K562 (cell line): Measurements from ENCODE around the gene MCIDAS. TPM values are rescaled to one million over a fixed set of nuclear protein-coding genes. Genes with fewer than 3 reads are reported as not detected.

Experiments
- ARID4B ChIP-seq: sonication (generic); formaldehyde crosslinking; IDR thresholded peaks from 2 replicates; pipeline ENCODE4 v1.8.0; 2022; ENCODE audit warnings: mild to moderate bottlenecking, missing genetic modification reagents
- BCOR ChIP-seq: fragments of 450-650 bp; IDR thresholded peaks from 2 replicates; pipeline ENCODE4 v1.6.1; 2016
- E2F1 ChIP-seq: sonication (generic); formaldehyde crosslinking; IDR thresholded peaks from 2 replicates; pipeline ENCODE4 v1.8.1; 2023; ENCODE audit warnings: mild to moderate bottlenecking, missing genetic modification reagents, moderate library complexity
- HCFC1 ChIP-seq: IDR thresholded peaks from 2 replicates; pipeline ENCODE4 v1.6.1; 2012; ENCODE audit warnings: low read depth, low read length, improper control_type of control experiment
- HNRNPL ChIP-seq: fragments of 200-400 bp; formaldehyde crosslinking; IDR thresholded peaks from 2 replicates; pipeline ENCODE4 v1.6.1; 2017; ENCODE audit warnings: low read depth, mild to moderate bottlenecking, low read length
- JUND ChIP-seq, 2 experiments: IDR thresholded peaks; 2 replicates in 1 of 2; 3 replicates in 1 of 2; pipeline ENCODE4 v1.6.1; 2011; ENCODE audit warnings: borderline replicate concordance in 2 of 2, low read depth in 2 of 2, low read length in 2 of 2, improper control_type of control experiment in 1 of 2, missing biosample characterization in 1 of 2, missing genetic modification characterization in 1 of 2, missing genetic modification reagents in 1 of 2
- MAZ ChIP-seq, 2 experiments: fragments of 450-650 bp in 1 of 2; sonication (generic) in 1 of 2; formaldehyde crosslinking; IDR thresholded peaks in 1 of 2; conservative IDR thresholded peaks in 1 of 2; 2 replicates each; pipeline versions ENCODE4 v1.4.0 to v1.5.0; 2020; ENCODE audit warnings: mild to moderate bottlenecking in 1 of 2, missing genetic modification reagents in 1 of 2
- MLX ChIP-seq, 2 experiments: fragments of 450-650 bp in 1 of 2; sonication (generic) in 1 of 2; formaldehyde crosslinking; conservative IDR thresholded peaks; 2 replicates each; pipeline versions ENCODE4 v1.4.0 to v1.8.1; 2020 to 2022; ENCODE audit warnings: mild to moderate bottlenecking in 1 of 2, missing genetic modification reagents in 1 of 2
- PHTF2 ChIP-seq: fragments of 250-450 bp; sonication (Bioruptor Pico); IDR thresholded peaks from 2 replicates; pipeline ENCODE4 v1.5.0; 2021; ENCODE audit warnings: mild to moderate bottlenecking
- PYGO2 ChIP-seq: fragments of 450-650 bp; IDR thresholded peaks from 2 replicates; pipeline ENCODE4 v1.6.1; 2016; ENCODE audit warnings: mild to moderate bottlenecking, missing genetic modification characterization, moderate library complexity, missing compliant biosample characterization
- RBFOX2 ChIP-seq: fragments of 200-400 bp; formaldehyde crosslinking; IDR thresholded peaks from 2 replicates; pipeline ENCODE4 v1.6.1; 2017; ENCODE audit warnings: low read depth, mild to moderate bottlenecking, low read length, moderate library complexity
- SMARCA4 ChIP-seq: fragments of 450-650 bp; IDR thresholded peaks from 2 replicates; pipeline ENCODE4 v1.6.1; 2016
- SP1 ChIP-seq: sonication (generic); formaldehyde crosslinking; IDR thresholded peaks from 2 replicates; pipeline ENCODE4 v1.8.1; 2022; ENCODE audit warnings: mild to moderate bottlenecking, missing genetic modification reagents
- TSHZ1 ChIP-seq: fragments of 250-450 bp; sonication (Bioruptor Pico); IDR thresholded peaks from 2 replicates; pipeline ENCODE4 v1.4.0; 2020; ENCODE audit warnings: mild to moderate bottlenecking, moderate library complexity
- ZC3H11A ChIP-seq: IDR thresholded peaks from 2 replicates; pipeline ENCODE4 v1.6.1; 2012; ENCODE audit warnings: low read depth, low read length, improper control_type of control experiment
- ZNF764 ChIP-seq: fragments of 250-450 bp; sonication (Bioruptor Pico); IDR thresholded peaks from 2 replicates; pipeline ENCODE4 v1.4.0; 2020; ENCODE audit warnings: low read depth, mild to moderate bottlenecking, moderate library complexity
- polyA plus RNA-seq, 8 experiments: library from polyadenylated mRNA; depleted of rRNA in 4 of 8; stranded (reverse) in 5 of 8; unstranded in 3 of 8; fragments of >200 nt; fragmentation: Nextera tagmentation in 2 of 8; fragmentation: Illumina TruSeq in 1 of 8; extraction: Ambion mirVana in 2 of 8; extraction: Trizol in 1 of 8; gene quantifications; 2 replicates each; pipeline versions ENCODE4 v1.2.1 to v1.2.3, GENCODE V29; 2011 to 2014; ENCODE audit warnings: inconsistent platforms in 1 of 8, missing spikeins in 1 of 8
- total RNA-seq, 7 experiments: library from RNA; depleted of rRNA in 6 of 7; stranded (reverse); fragments of >200 nt in 6 of 7; fragmentation: Illumina TruSeq in 2 of 7; extraction: Trizol in 2 of 7; gene quantifications; 2 replicates each; pipeline versions ENCODE4 v1.2.1 to v1.2.3, GENCODE V29; 2011 to 2021; ENCODE audit warnings: low replicate concordance in 1 of 7

The MCIDAS gene
- total and polyA plus RNA-seq, 9 of the 15 experiments (the other 6 are each of a cell fraction or from before 2014, with no cell fraction given) = 0.07 to 1.5 (median 0.69) TPM

GRCh38 chr5:55226934-55227663 lies at the start of gene MCIDAS (continued):
- TF ChIP-seq TSHZ1 (CRISPR knock-in tag) = no peak
- no peak for TF ChIP-seq E2F1 (CRISPR knock-in tag)
- no peak for TF ChIP-seq JUND (IDR thresholded peaks at IDR 0.05; ENCODE audit: borderline replicate concordance, low read depth, low read length)
- no peak for TF ChIP-seq JUND (tag; IDR thresholded peaks at IDR 0.05; ENCODE audit: borderline replicate concordance, low read depth, low read length)
- 0 out of 2 replicates have a peak, but pooled peaks have one; percentile 19 for TF ChIP-seq SMARCA4
- peak; percentile 70 for TF ChIP-seq RBFOX2
- no peak for TF ChIP-seq PHTF2 (CRISPR knock-in tag)
- TF ChIP-seq PYGO2 (tag) = no peak
- peak in 1 of 2 experiments; percentile 81 for TF ChIP-seq MAZ (CRISPR knock-in tag; conservative IDR thresholded peaks at IDR 0.05 in 1 of 2, IDR thresholded peaks at IDR 0.05 in 1 of 2)
- TF ChIP-seq SP1 (CRISPR knock-in tag) = no peak; the same call in none of the 2 replicates
- TF ChIP-seq MLX (CRISPR knock-in tag; conservative IDR thresholded peaks at IDR 0.05) = peak in 1 of 2 experiments; percentile 31; a peak in 1 of 4 replicates
- peak; percentile 11 for TF ChIP-seq BCOR
- TF ChIP-seq ZC3H11A = no peak
- no peak for TF ChIP-seq ZNF764 (CRISPR knock-in tag)
- TF ChIP-seq ARID4B (CRISPR knock-in tag) = no peak
- TF ChIP-seq HNRNPL = no peak
- peak; percentile 47 for TF ChIP-seq HCFC1
